Endothelial cell of umbilical vein (primary cell): ENCODE data around the gene GPRIN1. TPM values are rescaled to one million over a fixed set of nuclear protein-coding genes. Genes with fewer than 3 reads are reported as not detected.

Experiments used
- BruUV-seq: library from RNA; stranded (reverse); fragments of 400-500 nt; replicated peaks from 2 replicates; lab custom pipeline; 2021; lab: Mats Ljungman, UMichigan
- CTCF ChIA-PET: fragments of 300-600, 350-600 bp; sonication (Branson Sonifier 250); formaldehyde crosslinking; loops from one replicate; lab custom pipeline; 2021; ENCODE audit warnings: antibody characterized with exemption, inconsistent platforms; lab: Charles Lee
- POLR2A ChIA-PET: fragments of 300-600, 350-600 bp; sonication (Branson Sonifier 250); formaldehyde crosslinking; loops from one replicate; lab custom pipeline; 2021; ENCODE audit warnings: antibody characterized with exemption, inconsistent platforms; lab: Charles Lee
- DNase-seq: peaks from one replicate; pipeline ENCODE4 v3.0.0-alpha.2; 2011; ENCODE audit warnings: low read depth, low spot score
- FAIRE-seq: peaks from 2 replicates; lab custom pipeline; 2011; peaks lifted over from hg19 to GRCh38; lab: Jason Lieb, UNC
- H2AFZ ChIP-seq: 2 replicates; pipeline ENCODE4 v1.6.0; 2012; ENCODE audit warnings: low read depth, low read length, control low read depth, inconsistent platforms
- H3K27ac ChIP-seq: 2 replicates; pipeline ENCODE4 v1.5.1; 2011; ENCODE audit warnings: low read depth, mild to moderate bottlenecking, control low read depth, low read length, moderate library complexity; ENCODE audit not compliant: insufficient read depth
- H3K27me3 ChIP-seq, 2 experiments: 2 replicates each; pipeline versions ENCODE4 v1.6.0 to v1.6.1; 2011; ENCODE audit warnings: low read length in 2 of 2, mixed read lengths in 1 of 2; ENCODE audit not compliant: control insufficient read depth in 2 of 2, insufficient read depth in 2 of 2
- H3K36me3 ChIP-seq, 2 experiments: 2 replicates in 1 of 2; 3 replicates in 1 of 2; pipeline ENCODE4 v1.5.1; 2011; ENCODE audit warnings: low read length in 2 of 2, mild to moderate bottlenecking in 1 of 2, moderate library complexity in 1 of 2; ENCODE audit not compliant: control insufficient read depth in 2 of 2, insufficient read depth in 2 of 2; ENCODE audit errors: extremely low read depth in 1 of 2
- H3K4me1 ChIP-seq: 3 replicates; pipeline ENCODE4 v1.5.1; 2011; ENCODE audit warnings: mild to moderate bottlenecking, low read length; ENCODE audit not compliant: control insufficient read depth, insufficient read depth; ENCODE audit errors: extremely low read depth
- H3K4me2 ChIP-seq: 2 replicates; pipeline ENCODE4 v1.6.1; 2011; ENCODE audit warnings: low read length, control low read depth, mixed read lengths; ENCODE audit not compliant: insufficient read depth
- H3K4me3 ChIP-seq, 3 experiments: fragments of 200-600 bp in 1 of 3; sonication (generic), shearing (Covaris generic) in 1 of 3; replicated peaks in 1 of 3; 2 replicates each; pipeline ENCODE4 v1.5.1; 2011 to 2016; ENCODE audit warnings: control low read depth in 3 of 3, low read length in 3 of 3, mild to moderate bottlenecking in 2 of 3, inconsistent platforms in 1 of 3, low read depth in 1 of 3, moderate library complexity in 1 of 3; ENCODE audit not compliant: insufficient read depth in 1 of 3
- H3K79me2 ChIP-seq: 2 replicates; pipeline ENCODE4 v1.6.0; 2012; ENCODE audit warnings: low read length, inconsistent platforms; ENCODE audit not compliant: control insufficient read depth, insufficient read depth
- H3K9ac ChIP-seq: replicated peaks from 2 replicates; pipeline ENCODE3; 2011; ENCODE audit warnings: low read length, control low read depth; ENCODE audit not compliant: insufficient read depth; ENCODE audit errors: extremely low read depth
- H3K9me1 ChIP-seq: replicated peaks from 3 replicates; pipeline ENCODE4 v1.6.0; 2011; ENCODE audit warnings: mild to moderate bottlenecking, low read length; ENCODE audit not compliant: control insufficient read depth, insufficient read depth; ENCODE audit errors: extremely low read depth
- H3K9me3 ChIP-seq: replicated peaks from 2 replicates; pipeline ENCODE4 v1.5.1; 2012; ENCODE audit warnings: low read length, inconsistent platforms; ENCODE audit not compliant: control insufficient read depth, insufficient read depth
- H4K20me1 ChIP-seq: replicated peaks from 2 replicates; pipeline ENCODE3; 2011; ENCODE audit warnings: mild to moderate bottlenecking, low read length; ENCODE audit not compliant: control insufficient read depth, insufficient read depth; ENCODE audit errors: extremely low read depth
- CTCF ChIP-seq, 2 donors: IDR thresholded peaks; 1 replicate in 1 of 2; 2 replicates in 1 of 2; pipeline ENCODE4 v1.5.1; 2011; ENCODE audit warnings: low read length in 2 of 2, mild to moderate bottlenecking in 2 of 2, moderate library complexity in 2 of 2, control low read depth in 1 of 2, inconsistent platforms in 1 of 2, low read depth in 1 of 2; ENCODE audit not compliant: insufficient read depth in 1 of 2; ENCODE audit errors: extremely low read depth in 1 of 2
- EZH2 ChIP-seq: IDR thresholded peaks from 2 replicates; pipeline ENCODE4 v1.6.1; 2012; ENCODE audit warnings: borderline replicate concordance, low read depth, mild to moderate bottlenecking, moderate library complexity, low read length, inconsistent platforms; ENCODE audit not compliant: severe bottlenecking
- FOS ChIP-seq: IDR thresholded peaks from 2 replicates; pipeline ENCODE4 v1.6.1; 2011; ENCODE audit warnings: mild to moderate bottlenecking, low read length, moderate library complexity, borderline replicate concordance; ENCODE audit not compliant: insufficient read depth
- GATA2 ChIP-seq: IDR thresholded peaks from 2 replicates; pipeline ENCODE4 v1.7.0; 2011; ENCODE audit warnings: low read depth, mild to moderate bottlenecking, moderate library complexity, mixed read lengths, low read length; ENCODE audit not compliant: insufficient read length, insufficient read depth
- JUN ChIP-seq: IDR thresholded peaks from 2 replicates; pipeline ENCODE4 v1.6.1; 2011; ENCODE audit warnings: borderline replicate concordance, low read depth; ENCODE audit not compliant: insufficient read length, insufficient read depth
- MYC ChIP-seq: IDR thresholded peaks from one replicate; pipeline ENCODE4 v1.6.1; 2011; ENCODE audit warnings: mild to moderate bottlenecking, low read depth, low read length
- POLR2A ChIP-seq: IDR thresholded peaks from 2 replicates; pipeline ENCODE4 v1.6.1; 2012; ENCODE audit warnings: low read depth, mild to moderate bottlenecking, control low read depth, low read length
- POLR2AphosphoS5 ChIP-seq: IDR thresholded peaks from 2 replicates; pipeline ENCODE4 v1.6.1; 2012; ENCODE audit warnings: low read depth, mild to moderate bottlenecking, control low read depth, low read length, moderate library complexity; ENCODE audit not compliant: insufficient read depth
- dilution Hi-C: fragments of 300-500 bp; cut with MboI; formaldehyde crosslinking; loops from one replicate; pipeline ENCODE4 v1.15.0; 2019; ENCODE audit warnings: low sequenced_read_pairs; ENCODE audit not compliant: extremely low pct_ligation_motif_present
- intact Hi-C: fragments of 100-400 bp; cut with micrococcal nuclease; formaldehyde crosslinking; loops from one replicate; pipeline ENCODE4 v1.10.0; 2022
- polyA plus RNA-seq, 4 experiments: library from polyadenylated mRNA; depleted of rRNA in 3 of 4; stranded (reverse) in 3 of 4; unstranded in 1 of 4; fragments of >200 nt; gene quantifications; 2 replicates each; pipeline versions ENCODE4 v1.2.1 to v1.2.3, GENCODE V29; 2011 to 2012; ENCODE audit warnings: missing spikeins in 1 of 4
- total RNA-seq: library from RNA; stranded (reverse); gene quantifications from 2 replicates; pipeline ENCODE4 v1.2.3, GENCODE V29; 2021
- TF ChIP-seq, protein P1 (sequence below): IDR thresholded peaks from 2 replicates; pipeline ENCODE4 v1.6.1; 2011; ENCODE audit not compliant: insufficient read depth, insufficient read length

The GPRIN1 gene
- total and polyA plus RNA-seq, 2 donors (not counting 3 experiments of a cell fraction or from before 2014, with no cell fraction given), result 2.4 to 10.4 TPM

DNA sequence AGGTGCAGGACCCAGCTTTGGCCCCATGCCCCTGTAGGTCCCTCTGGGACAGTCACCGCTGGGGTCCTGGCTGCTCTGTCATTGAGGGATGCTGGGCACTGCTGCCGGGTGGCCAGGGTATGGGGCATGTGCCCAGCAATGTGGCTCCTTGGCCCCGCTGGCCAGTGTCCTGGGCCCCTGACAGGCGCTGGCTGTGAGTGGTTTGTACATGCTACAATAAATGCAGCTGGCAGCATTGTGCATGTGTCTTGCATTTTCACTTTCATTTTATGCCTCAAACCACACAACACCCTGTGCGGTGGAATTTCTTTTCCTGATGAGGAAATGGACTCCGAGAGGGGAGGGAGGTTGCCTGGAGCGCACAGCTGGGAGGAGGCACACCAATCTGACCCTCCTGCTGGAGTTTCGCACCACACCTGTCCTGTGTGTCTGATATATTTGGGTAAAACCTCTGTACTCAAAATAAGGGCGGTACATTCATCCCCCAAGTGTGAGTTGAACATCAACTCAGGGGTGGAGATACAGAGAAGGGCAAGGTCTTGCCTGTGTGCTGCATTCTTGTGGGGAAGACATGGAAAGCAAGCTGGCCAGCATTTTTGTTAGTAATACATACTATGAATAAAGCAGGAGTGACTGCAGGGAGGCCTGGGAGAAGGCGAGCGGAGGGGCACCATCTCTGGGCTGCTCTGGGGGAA, 49.0 kb upstream of the GPRIN1 start:
- ChIA-PET POLR2A (no interaction called here), CTCF (interaction anchor here (1.2 to 3.3 kb wide), 7 partner anchors 11 to 453 kb away, joined by 3 to 113 read pairs (median 19); partner anchors contain the start of genes HK3 and TSPAN17)
- Histone ChIP-seq H3K4me1 (no peaks in the 10 kb centered on the region), H3K9ac (no peak overlapping the region), H3K79me2 (no peaks in the 10 kb centered on the region), H3K4me2 (no peak overlapping the region), H3K9me3 (no peaks in the 10 kb centered on the region), H3K36me3 (peaks cover under 1 to 11% of the 10 kb centered on the region in 2 experiments), H4K20me1 (no peaks in the 10 kb centered on the region), H3K9me1 (no peaks in the 10 kb centered on the region), H3K27ac (no peak overlapping the region), H2AFZ (no peak overlapping the region), H3K4me3 (no peak overlapping the region), H3K27me3 (no peaks in the 10 kb centered on the region)
- DNase-seq (no peak), FAIRE-seq (no peak)
- TF ChIP-seq FOS (no peak), MYC (no peak), EZH2 (no peak), GATA2 (no peak), CTCF (IDR thresholded peaks at IDR 0.05; ENCODE audit: extremely low read depth in 1 of 2, insufficient read depth in 1 of 2, low read depth in 1 of 2, low read length in 2 of 2) (no peak), POLR2AphosphoS5 (no peak), POLR2A (no peak), JUN (no peak)
- TF ChIP-seq, protein P1, sequence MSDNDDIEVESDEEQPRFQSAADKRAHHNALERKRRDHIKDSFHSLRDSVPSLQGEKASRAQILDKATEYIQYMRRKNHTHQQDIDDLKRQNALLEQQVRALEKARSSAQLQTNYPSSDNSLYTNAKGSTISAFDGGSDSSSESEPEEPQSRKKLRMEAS, result no peak
- dilution Hi-C loops, result no loop called here
- no TSS peak for BruUV-seq
- intact Hi-C loops, result loop anchor here (1.0 kb wide), 1 partner anchor 85 kb away; no protein-coding TSS in a partner anchor
